NCI-H2107 treated with DMSO at 0.1 percent for 48 hours (cell line): ENCODE results near the gene LRP2.
"Not testable (repeated sequence)": the region's sequence is repeated elsewhere in the genome, so short reads cannot be mapped to it uniquely, and the experiment has no call there.

Experiments
- DNase-seq: peaks from one replicate; lab custom pipeline; 2025; ENCODE audit not compliant: unreplicated experiment; lab: John Stamatoyannopoulos, UW

Gene LRP2

GRCh38 chr2:169301596-169302335 is 60.6 kb downstream of the LRP2 start:
- DNase-seq = no peak

DNA sequence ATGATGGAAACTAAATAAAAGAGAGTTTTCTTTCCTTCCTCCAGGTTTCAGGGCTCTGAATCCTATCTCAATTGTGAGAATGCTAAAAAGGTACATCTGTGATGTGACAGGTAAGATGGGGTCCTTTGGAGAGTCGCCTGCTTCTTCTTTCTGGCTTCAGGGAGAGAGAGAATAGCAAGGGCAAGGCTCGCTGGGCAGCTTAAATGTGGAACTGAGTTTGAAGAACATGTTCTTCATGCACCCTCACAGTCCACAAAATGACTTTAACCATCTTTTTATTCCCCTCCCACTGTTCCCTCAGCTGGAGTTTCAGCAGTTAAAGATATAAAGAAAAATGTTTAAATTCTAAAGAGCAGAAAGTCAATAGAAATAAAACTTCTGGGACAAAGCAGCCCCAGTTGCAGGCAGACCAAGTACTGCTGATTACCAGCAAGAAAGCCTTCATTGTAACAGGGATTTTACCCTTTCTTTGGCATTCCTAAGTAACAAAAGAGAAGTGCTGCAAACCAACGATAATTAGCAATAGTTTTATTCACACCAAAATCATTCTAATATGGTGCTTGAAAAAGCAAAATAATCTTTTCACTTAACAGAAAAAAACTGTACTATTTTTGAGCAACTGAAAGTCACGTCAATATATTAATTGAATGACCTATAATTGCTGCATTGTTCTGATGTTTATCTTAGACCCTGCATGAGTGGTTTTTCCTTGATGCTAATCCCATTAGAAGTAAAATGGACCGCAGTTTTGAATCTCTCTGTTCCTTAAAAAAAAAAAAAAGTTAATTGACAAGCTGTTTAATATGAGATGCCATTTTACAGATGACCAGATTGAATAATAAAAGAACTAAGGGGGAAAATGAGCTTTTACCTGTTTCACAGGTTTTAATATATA is 61.5 kb downstream of the LRP2 start:
- DNase-seq = no peak

DNA sequence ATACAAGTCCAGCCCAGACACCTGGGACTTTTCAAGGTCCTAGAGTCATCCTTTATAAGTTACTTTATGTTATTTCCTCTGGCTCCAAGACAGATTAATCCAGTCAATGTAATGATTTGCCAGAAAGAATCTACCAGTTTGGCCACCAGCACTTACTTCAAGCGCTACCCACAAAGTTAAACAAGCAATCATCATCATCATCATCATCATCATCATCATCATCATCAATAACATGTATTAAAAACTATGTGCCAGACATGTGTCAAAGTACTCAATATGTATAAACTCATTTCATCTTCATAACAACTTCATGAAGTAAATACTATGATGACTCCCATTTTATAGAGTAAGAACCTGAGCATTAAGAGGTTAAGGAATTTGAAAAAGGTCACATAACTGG is 64.3 kb downstream of the LRP2 start:
- DNase-seq = no peak

GRCh38 chr2:169294001-169294675 is 68.2 kb downstream of the LRP2 start:
- no peak for DNase-seq

- DNase-seq = no peak
Observed at GRCh38 chr2:169291517-169291916, 70.8 kb downstream of the LRP2 start.

DNA sequence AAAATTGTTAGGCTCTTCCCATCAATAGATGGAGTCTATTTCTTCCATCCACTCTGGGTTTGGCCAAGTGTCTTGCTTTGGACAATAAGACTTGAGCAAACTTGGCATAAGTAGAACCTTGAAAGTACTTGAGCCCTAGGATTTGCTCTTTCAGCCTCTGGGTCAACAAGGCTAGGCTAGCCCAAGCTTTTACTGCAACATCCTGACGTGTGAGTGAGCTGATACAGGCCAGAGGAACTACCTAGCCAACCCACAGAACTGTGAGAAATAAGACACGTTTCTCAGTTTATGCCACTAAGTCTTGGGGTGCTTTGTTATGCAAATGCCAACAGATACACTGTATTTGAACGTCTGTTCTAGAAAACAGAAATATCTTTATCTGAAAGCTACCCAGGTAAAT is 71.9 kb downstream of the LRP2 start:
- no peak for DNase-seq

GRCh38 chr2:169287666-169288065 is 74.7 kb downstream of the LRP2 start:
- no peak for DNase-seq

DNA sequence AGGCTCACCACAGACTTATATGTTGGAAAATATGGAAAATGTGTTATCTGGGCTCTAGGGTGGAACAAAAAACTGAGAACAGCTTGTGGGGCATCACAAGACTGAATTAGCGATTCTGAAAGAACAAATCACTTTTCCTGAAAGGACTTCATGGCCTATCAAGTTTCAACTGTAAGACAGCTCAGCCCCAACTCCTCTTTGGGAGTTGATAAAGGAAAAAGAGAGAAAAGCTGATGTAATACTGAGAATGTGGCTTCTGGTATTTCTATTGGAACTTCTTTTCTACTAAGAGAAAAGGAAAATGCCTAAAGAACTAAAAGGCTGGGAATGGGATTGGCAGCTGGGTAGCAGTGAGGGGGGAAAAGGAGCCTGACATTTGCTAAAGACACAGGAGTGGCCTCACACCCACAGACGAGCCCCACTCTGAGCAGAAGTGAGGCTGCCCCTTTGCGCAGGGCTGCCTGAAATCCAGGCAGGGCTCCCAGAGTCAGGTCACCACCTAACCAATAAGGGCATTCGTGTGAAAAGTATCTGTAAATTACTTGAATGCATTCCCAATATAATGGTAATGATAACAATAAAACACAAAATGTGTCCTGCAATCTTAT is 75.6 kb downstream of the LRP2 start:
- no peak for DNase-seq

- no peak for DNase-seq
Observed at GRCh38 chr2:169285531-169286235, 76.7 kb downstream of the LRP2 start.

DNA sequence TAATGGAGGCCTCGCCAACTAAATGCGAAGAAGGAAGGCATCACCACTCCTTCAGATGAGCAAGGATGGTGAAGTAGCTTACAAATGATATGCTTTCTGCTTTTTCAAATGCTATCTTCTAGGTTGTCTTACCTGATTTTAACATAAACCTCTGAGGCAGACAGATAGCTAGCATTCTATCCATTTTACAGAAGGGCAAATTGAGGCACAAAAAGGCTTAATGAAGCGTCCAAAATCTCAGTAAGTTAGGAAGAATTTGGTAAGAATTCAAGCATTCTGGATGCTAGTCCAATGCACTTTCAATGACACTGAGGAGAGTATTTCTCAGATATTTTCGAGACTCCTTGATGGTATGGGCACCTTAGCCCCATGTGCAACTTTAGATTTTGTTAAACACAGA is 81.8 kb downstream of the LRP2 start:
- no peak for DNase-seq

DNA sequence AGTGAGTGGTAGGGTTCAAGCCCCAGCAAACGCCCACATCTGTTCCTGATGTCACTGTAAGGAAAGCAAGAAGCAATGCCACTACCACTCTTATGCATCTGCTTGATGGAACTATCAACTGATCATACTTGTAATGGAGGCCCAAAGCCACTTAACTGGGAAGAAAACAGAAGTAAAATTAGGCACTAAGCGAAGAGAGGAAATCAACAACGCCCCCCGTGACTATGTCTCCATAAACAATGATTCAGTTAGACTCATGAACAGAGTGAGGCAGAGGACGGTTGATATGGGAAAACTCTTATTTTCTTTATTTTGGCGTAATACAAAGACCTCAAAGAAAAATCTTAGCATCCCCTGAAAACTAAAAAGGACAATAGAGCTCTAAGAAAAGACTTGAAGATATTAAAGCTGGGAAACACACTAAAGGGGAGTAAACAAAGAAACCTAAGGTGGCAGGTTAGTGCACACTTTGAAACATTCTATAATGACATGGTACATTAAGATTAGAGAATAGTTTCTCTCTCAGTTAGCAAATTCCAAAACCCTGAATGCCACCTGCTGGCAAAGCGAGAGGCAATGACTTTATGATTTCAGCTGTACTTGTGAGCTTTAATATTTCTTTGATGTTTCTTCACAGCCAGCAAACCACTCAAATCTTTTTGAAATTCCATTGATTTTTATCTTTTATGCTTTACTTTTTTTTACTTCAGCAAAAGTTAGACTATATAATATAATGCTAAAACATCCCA is 86.5 kb downstream of the LRP2 start:
- DNase-seq = peak; percentile 7

GRCh38 chr2:169272010-169272409 is 90.3 kb downstream of the LRP2 start:
- DNase-seq = no peak

DNA sequence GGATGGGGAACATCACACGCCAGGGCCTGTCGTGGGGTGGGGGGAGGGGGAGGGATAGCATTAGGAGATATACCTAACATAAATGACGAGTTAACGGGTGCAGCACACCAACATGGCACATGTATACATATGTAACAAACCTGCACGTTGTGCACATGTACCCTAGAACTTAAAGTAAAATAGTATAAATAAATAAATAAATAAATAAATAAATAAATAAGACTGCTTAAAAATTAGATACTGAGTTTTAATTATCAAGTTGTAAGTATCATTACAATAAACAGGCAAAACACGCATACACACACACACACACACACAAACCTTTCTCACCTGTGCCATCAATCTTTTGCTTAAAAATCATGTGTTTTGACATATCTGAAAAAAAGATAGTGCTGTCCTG is 91.8 kb downstream of the LRP2 start:
- DNase-seq = not testable (repeated sequence)

DNA sequence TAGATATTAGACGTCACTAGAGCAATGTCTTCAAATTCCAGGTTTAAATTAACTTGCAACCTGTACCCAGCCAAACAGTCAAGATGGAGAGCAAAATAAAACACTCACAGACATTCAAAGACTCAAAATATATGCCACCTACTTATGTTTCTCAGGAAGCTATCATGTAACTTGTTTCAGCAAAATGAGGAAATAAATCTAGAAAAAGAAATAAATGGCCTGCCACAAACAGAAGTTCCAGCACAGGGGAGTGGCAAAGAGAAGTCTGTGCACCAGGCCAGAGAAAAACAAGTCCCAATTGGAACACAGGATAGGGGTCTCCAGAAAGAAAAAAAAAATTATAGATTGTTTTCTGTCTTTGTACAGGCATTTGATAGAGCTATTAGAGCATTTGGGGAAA is 96.7 kb downstream of the LRP2 start:
- DNase-seq = no peak

- no peak for DNase-seq
Observed at GRCh38 chr2:169260846-169261642, 101.3 kb downstream of the LRP2 start.

DNA sequence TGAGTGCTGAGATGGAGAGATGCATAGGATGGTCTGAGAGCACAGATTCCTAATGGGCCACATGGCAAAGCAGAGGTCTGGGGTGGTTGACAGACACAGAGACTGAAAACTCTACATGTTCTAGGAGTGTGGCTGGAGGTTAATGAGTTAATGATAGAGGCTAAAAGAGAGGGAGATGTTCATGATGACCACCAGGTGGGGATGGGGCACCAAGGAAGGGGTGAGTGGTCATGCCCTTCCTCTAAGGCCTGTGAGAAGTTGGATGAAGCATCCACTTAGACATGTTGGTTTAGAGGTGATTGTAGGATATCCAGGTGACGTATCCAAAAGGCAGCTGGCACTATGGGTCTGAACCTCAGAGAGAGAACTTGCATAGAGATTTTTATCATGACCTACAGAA is 102.1 kb downstream of the LRP2 start:
- DNase-seq = no peak

GRCh38 chr2:169259402-169259801 is 102.9 kb downstream of the LRP2 start:
- DNase-seq = no peak

GRCh38 chr2:169258045-169258601 is 104.2 kb downstream of the LRP2 start:
- DNase-seq = no peak

GRCh38 chr2:169254774-169255173 is 107.6 kb downstream of the LRP2 start:
- DNase-seq = no peak
